RWPE2 (cell line): Measurements from ENCODE around the gene FAM219A.

Experiments used
- ATAC-seq: fragments of 200-7000 bp; cut with Tn5 transposase; 3 replicates; pipeline ENCODE4 v1.9.1; 2021; ENCODE audit warnings: low read depth
- DNase-seq: peaks from one replicate; pipeline ENCODE4 v3.0.0-alpha.2; 2020; ENCODE audit warnings: low spot score
- H3K27ac ChIP-seq: fragments of 450-650 bp; 2 replicates; pipeline ENCODE4 v1.5.1; 2017; ENCODE audit warnings: mild to moderate bottlenecking; ENCODE audit not compliant: poor library complexity, severe bottlenecking
- H3K27me3 ChIP-seq: fragments of 250-450 bp; sonication (Bioruptor Pico); 2 replicates; pipeline ENCODE4 v1.5.1; 2021; ENCODE audit warnings: mild to moderate bottlenecking, moderate library complexity; ENCODE audit not compliant: insufficient read depth, poor library complexity, severe bottlenecking
- H3K36me3 ChIP-seq: fragments of 250-450 bp; sonication (Bioruptor Pico); 2 replicates; pipeline ENCODE4 v1.5.1; 2020; ENCODE audit warnings: low read depth, mild to moderate bottlenecking, moderate library complexity
- H3K4me1 ChIP-seq: fragments of 250-450 bp; sonication (Bioruptor Pico); 2 replicates; pipeline ENCODE4 v1.5.1; 2021; ENCODE audit warnings: mild to moderate bottlenecking, moderate library complexity; ENCODE audit not compliant: insufficient read depth, poor library complexity, severe bottlenecking
- H3K4me3 ChIP-seq: fragments of 250-450 bp; sonication (Bioruptor Pico); 2 replicates; pipeline ENCODE4 v1.5.1; 2021; ENCODE audit warnings: mild to moderate bottlenecking, moderate library complexity; ENCODE audit not compliant: severe bottlenecking
- H3K9me3 ChIP-seq: fragments of 250-450 bp; sonication (Bioruptor Pico); 2 replicates; pipeline ENCODE4 v1.5.1; 2021; ENCODE audit warnings: mild to moderate bottlenecking, moderate library complexity; ENCODE audit not compliant: severe bottlenecking
- CTCF ChIP-seq: fragments of 450-650 bp; IDR thresholded peaks from one replicate; pipeline ENCODE4 v1.5.1; 2017; ENCODE audit warnings: mild to moderate bottlenecking, moderate library complexity; ENCODE audit not compliant: poor library complexity, severe bottlenecking

The FAM219A gene

GRCh38 chr9:34505370-34506120 is 47.2 kb upstream of the FAM219A start:
- no peaks in the 10 kb centered on the region for H3K36me3 ChIP-seq
- TF ChIP-seq CTCF, result no peak
- no peaks in the 10 kb centered on the region for H3K27me3 ChIP-seq
- ATAC-seq, result no peak
- H3K27ac ChIP-seq, result no peak overlapping the region
- H3K4me3 ChIP-seq, result no peak overlapping the region
- H3K9me3 ChIP-seq, result no peaks in the 10 kb centered on the region
- DNase-seq, result peak; percentile 20
- H3K4me1 ChIP-seq, result no peaks in the 10 kb centered on the region

GRCh38 chr9:34503406-34503805 is 45.0 kb upstream of the FAM219A start:
- ATAC-seq, result peak; percentile 43; the same call in 1 of the 3 replicates
- no peak for TF ChIP-seq CTCF
- no peak overlapping the region for H3K4me3 ChIP-seq
- no peaks in the 10 kb centered on the region for H3K9me3 ChIP-seq
- H3K36me3 ChIP-seq, result no peaks in the 10 kb centered on the region
- H3K27me3 ChIP-seq, result no peaks in the 10 kb centered on the region
- DNase-seq, result peak; percentile 5
- H3K4me1 ChIP-seq, result no peaks in the 10 kb centered on the region
- H3K27ac ChIP-seq, result no peak overlapping the region

DNA sequence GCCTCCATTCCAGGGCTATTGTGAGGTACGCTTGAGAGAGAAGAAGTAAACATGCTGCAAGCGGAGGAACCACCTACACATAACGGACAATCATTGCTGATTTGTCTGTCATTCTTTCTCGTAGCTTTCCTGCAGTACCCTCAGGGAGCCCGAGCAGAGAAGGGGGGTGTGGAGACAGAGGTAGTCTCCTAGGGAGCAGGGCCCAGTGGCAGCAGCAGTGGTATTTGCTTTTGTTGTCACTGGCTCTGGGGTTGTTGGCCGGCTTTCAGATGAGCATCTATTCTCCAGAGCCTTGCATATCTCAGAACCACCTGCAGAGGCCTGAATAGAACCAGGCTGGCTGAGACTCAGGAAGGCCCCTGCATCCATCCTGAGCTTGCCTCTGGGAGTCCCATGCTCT is 44.5 kb upstream of the FAM219A start:
- DNase-seq (no peak), ATAC-seq (no peak)
- Histone ChIP-seq H3K27ac (no peak overlapping the region), H3K4me1 (no peaks in the 10 kb centered on the region), H3K36me3 (no peaks in the 10 kb centered on the region), H3K27me3 (no peaks in the 10 kb centered on the region), H3K4me3 (no peak overlapping the region), H3K9me3 (no peaks in the 10 kb centered on the region)
- no peak for TF ChIP-seq CTCF

DNA sequence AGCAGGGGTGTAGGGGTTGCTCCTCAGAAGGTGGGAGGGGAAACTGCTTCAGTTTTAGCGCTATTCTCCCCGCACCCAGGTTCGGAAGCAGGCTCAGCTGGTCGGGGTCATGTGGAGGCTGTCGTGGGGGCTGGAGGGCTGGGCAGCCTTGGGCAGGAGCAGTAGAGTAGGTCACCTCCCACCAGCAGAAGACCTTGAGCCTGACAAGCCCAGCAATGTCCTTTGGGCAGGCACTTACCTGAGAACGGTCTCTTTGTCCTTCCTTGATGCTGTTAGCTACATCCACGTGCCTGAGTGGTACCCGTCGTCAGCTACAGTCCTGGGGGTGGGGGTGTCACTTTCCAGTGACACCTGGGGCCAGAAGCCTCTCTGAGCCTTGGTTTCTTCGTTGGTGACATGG is 44.1 kb upstream of the FAM219A start:
- no peak for TF ChIP-seq CTCF
- Histone ChIP-seq H3K27ac (no peak overlapping the region), H3K4me1 (no peaks in the 10 kb centered on the region), H3K27me3 (no peaks in the 10 kb centered on the region), H3K36me3 (no peaks in the 10 kb centered on the region), H3K9me3 (no peaks in the 10 kb centered on the region), H3K4me3 (no peak overlapping the region)
- DNase-seq, result no peak
- no peak for ATAC-seq

GRCh38 chr9:34501889-34502425 is 43.6 kb upstream of the FAM219A start:
- Histone ChIP-seq H3K4me1 (no peaks in the 10 kb centered on the region), H3K27me3 (no peaks in the 10 kb centered on the region), H3K27ac (no peak overlapping the region), H3K4me3 (no peak overlapping the region), H3K9me3 (no peaks in the 10 kb centered on the region), H3K36me3 (no peaks in the 10 kb centered on the region)
- ATAC-seq (no peak), DNase-seq (no peak)
- no peak for TF ChIP-seq CTCF
